ENCODE measurements around the gene SUPT6H.

GRCh38 chr17:28750178-28751047 is 88.4 kb downstream of the SUPT6H start:
- TF ChIP-seq CTCF (conservative IDR thresholded peaks at IDR 0.05 in 1 of 2, IDR thresholded peaks at IDR 0.05 in 1 of 2; ENCODE audit: extremely low read depth in 1 of 2, insufficient read depth in 1 of 2, low read depth in 1 of 2, low read length in 2 of 2) (peak; percentile 100), EZH2 (IDR thresholded peaks at IDR 0.05; ENCODE audit: borderline replicate concordance, low read length) (no peak)
